SK-N-SH (cell line): ENCODE data around the gene ZNF282. TPM values are rescaled to one million over a fixed set of nuclear protein-coding genes. Genes with fewer than 3 reads are reported as not detected.

ENCODE experiments used
- CTCF ChIA-PET: fragments of 300-600, 350-600 bp; formaldehyde crosslinking; extraction: SDS; loops from one replicate; lab custom pipeline; 2021; lab: Yijun Ruan, JAX
- POLR2A ChIA-PET: fragments of 350-600 bp; sonication (Branson Sonifier 250); formaldehyde crosslinking; extraction: SDS; loops from one replicate; lab custom pipeline; 2020; ENCODE audit warnings: antibody characterized with exemption, inconsistent platforms; lab: Yijun Ruan, JAX
- DNase-seq: peaks from one replicate; pipeline ENCODE4 v3.0.0; 2012
- H2AFZ ChIP-seq: fragments of 200-600 bp; sonication (generic); 2 replicates; pipeline ENCODE4 v1.8.1; 2016; ENCODE audit warnings: antibody characterized with exemption, mild to moderate bottlenecking, low read depth
- H3F3A ChIP-seq: fragments of 200-600 bp; sonication (generic); replicated peaks from 2 replicates; pipeline ENCODE3; 2016; ENCODE audit warnings: antibody characterized with exemption, mild to moderate bottlenecking; ENCODE audit not compliant: insufficient read depth
- H3K27ac ChIP-seq, 2 experiments: fragments of 200-500 bp in 1 of 2; fragments of 200-600 bp in 1 of 2; sonication (Bioruptor generic) in 1 of 2; sonication (generic), shearing (Covaris generic) in 1 of 2; 2 replicates each; pipeline versions ENCODE4 v1.5.1 to v1.6.1; 2014 to 2016; ENCODE audit warnings: low read depth in 2 of 2, inconsistent platforms in 1 of 2, low read length in 1 of 2, mild to moderate bottlenecking in 1 of 2, mixed read lengths in 1 of 2
- H3K27me3 ChIP-seq: fragments of 200-600 bp; sonication (generic), shearing (Covaris generic); 2 replicates; pipeline ENCODE4 v1.6.1; 2016; ENCODE audit warnings: mixed run types; ENCODE audit not compliant: insufficient read depth
- H3K36me3 ChIP-seq, 2 experiments: fragments of 200-500 bp in 1 of 2; fragments of 200-600 bp in 1 of 2; sonication (Bioruptor generic) in 1 of 2; sonication (generic) in 1 of 2; replicated peaks in 1 of 2; 2 replicates each; pipeline versions ENCODE3 to v1.5.1; 2014 to 2016; ENCODE audit warnings: low read length in 1 of 2, mild to moderate bottlenecking in 1 of 2; ENCODE audit not compliant: insufficient read depth in 2 of 2, control insufficient read depth in 1 of 2
- H3K4me1 ChIP-seq, 2 experiments: fragments of 200-500 bp in 1 of 2; fragments of 200-600 bp in 1 of 2; sonication (Bioruptor generic) in 1 of 2; sonication (generic), shearing (Covaris generic) in 1 of 2; 2 replicates each; pipeline versions ENCODE4 v1.5.1 to v1.6.1; 2014 to 2016; ENCODE audit warnings: low read depth in 1 of 2, low read length in 1 of 2, mixed run types in 1 of 2; ENCODE audit not compliant: insufficient read depth in 2 of 2, control insufficient read depth in 1 of 2
- H3K4me2 ChIP-seq: fragments of 200-600 bp; sonication (generic), shearing (Covaris generic); 2 replicates; pipeline ENCODE4 v1.6.1; 2017; ENCODE audit warnings: mixed run types
- H3K4me3 ChIP-seq, 2 experiments: fragments of 200-500 bp in 1 of 2; fragments of 200-600 bp in 1 of 2; sonication (Bioruptor generic) in 1 of 2; sonication (generic), shearing (Covaris generic) in 1 of 2; 2 replicates each; pipeline versions ENCODE4 v1.5.1 to v1.8.1; 2014 to 2016; ENCODE audit warnings: low read depth in 2 of 2, inconsistent platforms in 1 of 2, low read length in 1 of 2, mild to moderate bottlenecking in 1 of 2, mixed read lengths in 1 of 2, moderate library complexity in 1 of 2
- H3K79me2 ChIP-seq: fragments of 200-600 bp; sonication (generic); 2 replicates; pipeline ENCODE4 v1.8.1; 2017; ENCODE audit warnings: mild to moderate bottlenecking; ENCODE audit not compliant: insufficient read depth
- H3K9ac ChIP-seq: fragments of 200-600 bp; sonication (generic); 2 replicates; pipeline ENCODE4 v1.6.1; 2017; ENCODE audit warnings: mixed run types
- H3K9me2 ChIP-seq: fragments of 200-600 bp; sonication (generic); 2 replicates; pipeline ENCODE4 v1.6.1; 2017; ENCODE audit warnings: mixed run types
- H3K9me3 ChIP-seq: fragments of 200-600 bp; sonication (generic); 2 replicates; pipeline ENCODE4 v1.6.1; 2017; ENCODE audit warnings: mixed run types, mild to moderate bottlenecking, moderate library complexity
- H4K20me1 ChIP-seq: fragments of 200-600 bp; sonication (generic); 2 replicates; pipeline ENCODE4 v1.6.1; 2017; ENCODE audit warnings: mild to moderate bottlenecking, mixed run types; ENCODE audit not compliant: insufficient read depth
- CHD2 ChIP-seq: fragments of 150-350 bp; IDR thresholded peaks from 2 replicates; pipeline ENCODE4 v1.6.1; 2018; ENCODE audit warnings: low read length; ENCODE audit not compliant: partially characterized antibody
- CTCF ChIP-seq: fragments of 200-600 bp; sonication (generic); IDR thresholded peaks from 2 replicates; pipeline ENCODE4 v1.6.1; 2017; ENCODE audit warnings: antibody characterized with exemption, mild to moderate bottlenecking, moderate library complexity
- ELF1 ChIP-seq: IDR thresholded peaks from 2 replicates; pipeline ENCODE4 v1.4.0; 2012
- EP300 ChIP-seq, 2 experiments: IDR thresholded peaks; 2 replicates each; pipeline versions ENCODE4 v1.4.0 to v1.6.1; 2012; ENCODE audit warnings: borderline replicate concordance in 1 of 2, low read depth in 1 of 2, low read length in 1 of 2
- FOSL2 ChIP-seq: IDR thresholded peaks from 2 replicates; pipeline ENCODE4 v1.4.0; 2012; ENCODE audit warnings: low read depth, mild to moderate bottlenecking, moderate library complexity, borderline replicate concordance
- FOXJ3 ChIP-seq: sonication (generic); formaldehyde crosslinking; IDR thresholded peaks from 2 replicates; pipeline ENCODE4 v1.5.1; 2020; ENCODE audit warnings: mild to moderate bottlenecking, missing genetic modification reagents
- NFIC ChIP-seq: IDR thresholded peaks from 2 replicates; pipeline ENCODE4 v1.4.0; 2012; ENCODE audit warnings: borderline replicate concordance
- PBX3 ChIP-seq: IDR thresholded peaks from 2 replicates; pipeline ENCODE4; 2012
- POLR2AphosphoS5 ChIP-seq: IDR thresholded peaks from 2 replicates; pipeline ENCODE4 v1.6.1; 2012; ENCODE audit warnings: low read depth, low read length
- RCOR1 ChIP-seq: fragments of 150-350 bp; IDR thresholded peaks from 2 replicates; pipeline ENCODE4 v1.6.1; 2017; ENCODE audit warnings: antibody characterized with exemption, low read length
- RXRA ChIP-seq: IDR thresholded peaks from 2 replicates; pipeline ENCODE4 v1.4.0; 2012; ENCODE audit warnings: low read depth, mild to moderate bottlenecking, borderline replicate concordance
- WGBS: methylation state at CpG from one replicate; pipeline ENCODE4 v1.1.6; 2017; ENCODE audit warnings: low lambda C conversion rate; 5-methylcytosine and 5-hydroxymethylcytosine counted together
- polyA plus RNA-seq, 3 experiments: library from polyadenylated mRNA; depleted of rRNA; stranded (reverse); fragments of >200 nt; gene quantifications; 2 replicates each; pipeline ENCODE4 v1.2.3, GENCODE V29; 2012
- TF ChIP-seq, protein P1 (sequence below): fragments of 150-350 bp; IDR thresholded peaks from 2 replicates; pipeline ENCODE4 v1.6.1; 2017; ENCODE audit warnings: antibody characterized with exemption, low read length, low read depth, borderline replicate concordance

Gene ZNF282
- polyA plus RNA-seq, 1 of the 3 experiments (the other 2 are of a cell fraction) = 17.9 TPM

GRCh38 chr7:149253665-149254064 is 58.3 kb downstream of the ZNF282 start:
- no peak for DNase-seq
- POLR2A ChIA-PET = interaction anchor here (2.3 kb wide), 1 partner anchor 8 kb away, joined by 8 read pairs; the partner anchor contains the start of gene ZNF783
- Histone ChIP-seq H4K20me1 (no peaks in the 10 kb centered on the region), H3K4me1 (peaks cover 0 to 9% of the 10 kb centered on the region in 2 experiments; a peak in 1 of 4 replicates), H2AFZ (no peak overlapping the region), H3K79me2 (peaks cover 13% of the 10 kb centered on the region), H3K27me3 (no peaks in the 10 kb centered on the region), H3K4me2 (no peak overlapping the region), H3K27ac (no peak overlapping the region), H3F3A (peaks cover 20% of the 10 kb centered on the region), H3K9me3 (no peaks in the 10 kb centered on the region), H3K36me3 (peaks cover 50 to 53% of the 10 kb centered on the region in 2 experiments), H3K9me2 (no peaks in the 10 kb centered on the region), H3K4me3 (no peak overlapping the region), H3K9ac (no peak overlapping the region)
- CTCF ChIA-PET = interaction anchor here (0.8 to 9.4 kb wide), 3 partner anchors 7 to 488 kb away, joined by 3 to 76 read pairs (median 5); partner anchors contain the start of genes ZNF425 and ZNF783
- WGBS = 88% methylated on average over 6 of the region's 7 CpGs
- no peak for TF ChIP-seq CHD2
- no peak for TF ChIP-seq EP300 (IDR thresholded peaks at IDR 0.05; ENCODE audit: borderline replicate concordance in 1 of 2, low read depth in 1 of 2, low read length in 1 of 2)
- no peak for TF ChIP-seq FOSL2
- TF ChIP-seq RCOR1 = no peak
- no peak for TF ChIP-seq POLR2AphosphoS5
- no peak for TF ChIP-seq FOXJ3 (CRISPR knock-in tag)
- TF ChIP-seq, protein P1, sequence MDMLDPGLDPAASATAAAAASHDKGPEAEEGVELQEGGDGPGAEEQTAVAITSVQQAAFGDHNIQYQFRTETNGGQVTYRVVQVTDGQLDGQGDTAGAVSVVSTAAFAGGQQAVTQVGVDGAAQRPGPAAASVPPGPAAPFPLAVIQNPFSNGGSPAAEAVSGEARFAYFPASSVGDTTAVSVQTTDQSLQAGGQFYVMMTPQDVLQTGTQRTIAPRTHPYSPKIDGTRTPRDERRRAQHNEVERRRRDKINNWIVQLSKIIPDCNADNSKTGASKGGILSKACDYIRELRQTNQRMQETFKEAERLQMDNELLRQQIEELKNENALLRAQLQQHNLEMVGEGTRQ = no peak
- no peak for TF ChIP-seq NFIC
- no peak for TF ChIP-seq PBX3

DNA sequence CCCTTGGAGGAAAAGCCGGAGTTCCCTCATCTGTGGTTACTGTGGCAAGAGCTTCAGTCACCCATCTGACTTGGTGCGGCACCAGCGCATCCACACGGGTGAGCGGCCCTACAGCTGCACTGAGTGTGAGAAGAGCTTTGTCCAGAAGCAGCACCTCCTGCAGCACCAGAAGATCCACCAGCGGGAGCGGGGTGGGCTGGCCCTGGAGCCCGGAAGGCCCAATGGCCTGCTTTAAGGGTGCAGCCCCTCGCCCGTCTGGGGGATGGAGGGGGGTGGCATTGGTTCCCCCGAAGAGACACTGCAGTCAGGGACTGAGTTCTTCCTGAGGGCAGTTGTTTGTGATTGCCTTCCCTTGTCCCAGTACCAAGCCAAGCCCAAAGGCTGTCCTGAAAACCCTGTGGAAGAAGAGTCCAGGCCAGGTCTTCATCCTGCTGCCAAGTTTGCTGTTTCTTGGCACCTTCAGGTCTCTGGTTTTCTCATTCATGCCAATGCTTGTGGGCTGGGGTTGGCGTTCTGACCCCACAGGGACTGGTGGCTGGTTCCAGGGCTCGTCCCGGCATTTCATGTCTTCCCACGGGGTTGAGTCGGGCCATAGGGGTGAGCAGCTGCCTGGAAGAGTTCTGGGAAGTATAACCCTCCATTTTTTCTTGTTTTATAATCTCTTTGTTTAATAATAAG is 59.0 kb downstream of the ZNF282 start:
- no peaks in the 10 kb centered on the region for H3K27me3 ChIP-seq

More for the DNA sequence above, 59.0 kb downstream of the ZNF282 start:
- Histone ChIP-seq H3K4me3 (no peak overlapping the region), H3K9ac (no peak overlapping the region), H3K36me3 (peaks cover 50 to 51% of the 10 kb centered on the region in 2 experiments), H3F3A (peaks cover 20% of the 10 kb centered on the region), H3K9me2 (no peaks in the 10 kb centered on the region), H2AFZ (no peak overlapping the region), H3K27ac (no peak overlapping the region), H4K20me1 (no peaks in the 10 kb centered on the region), H3K4me2 (no peak overlapping the region), H3K4me1 (peaks cover 0 to 9% of the 10 kb centered on the region in 2 experiments; a peak in 1 of 4 replicates), H3K79me2 (0 out of 2 replicates have a peak, but pooled peaks cover 7% of the 10 kb centered on the region), H3K9me3 (no peaks in the 10 kb centered on the region)
- ChIA-PET CTCF (interaction anchor here (1.8 to 9.4 kb wide), 2 partner anchors 7 to 128 kb away, joined by 5 to 76 read pairs; partner anchors contain the start of genes ZNF425 and ZNF783), POLR2A (no interaction called here)
- WGBS = 91% methylated on average over 15 of the region's 16 CpGs
- no peak for TF ChIP-seq RXRA
- no peak for TF ChIP-seq PBX3
- TF ChIP-seq POLR2AphosphoS5 = no peak
- no peak for TF ChIP-seq RCOR1
- no peak for TF ChIP-seq CTCF
- TF ChIP-seq ELF1 = no peak
- no peak for DNase-seq
